ENCODE measurements around the gene UGT1A9. TPM values are rescaled to one million over a fixed set of nuclear protein-coding genes. Genes with fewer than 3 reads are reported as not detected.

UGT1A9 gene
- total RNA-seq, 1 experiment from 2014 or later = not detected

- ChIA-PET POLR2A (interaction anchor here (0.7 kb wide), 1 partner anchor 73 kb away, joined by 3 read pairs; no protein-coding TSS in a partner anchor), CTCF (no interaction called here)
- Mint-ChIP-seq H3K4me1 (ENCODE audit: insufficient read depth, unreplicated experiment) (no peaks in the 10 kb centered on the region), H3K27ac (ENCODE audit: low read depth, unreplicated experiment) (no peak overlapping the region), H3K4me3 (ENCODE audit: unreplicated experiment) (no peak overlapping the region), H3K27me3 (ENCODE audit: insufficient read depth, unreplicated experiment) (no peaks in the 10 kb centered on the region), H3K9me3 (ENCODE audit: unreplicated experiment) (no peaks in the 10 kb centered on the region), H3K36me3 (ENCODE audit: insufficient read depth, unreplicated experiment) (no peaks in the 10 kb centered on the region)
- intact Hi-C loops (cut with micrococcal nuclease) = no loop called here
- no TSS peak for BruUV-seq (replicated peaks)
- no peak for DNase-seq (ENCODE audit: unreplicated experiment)
- TF ChIP-seq, protein P1, sequence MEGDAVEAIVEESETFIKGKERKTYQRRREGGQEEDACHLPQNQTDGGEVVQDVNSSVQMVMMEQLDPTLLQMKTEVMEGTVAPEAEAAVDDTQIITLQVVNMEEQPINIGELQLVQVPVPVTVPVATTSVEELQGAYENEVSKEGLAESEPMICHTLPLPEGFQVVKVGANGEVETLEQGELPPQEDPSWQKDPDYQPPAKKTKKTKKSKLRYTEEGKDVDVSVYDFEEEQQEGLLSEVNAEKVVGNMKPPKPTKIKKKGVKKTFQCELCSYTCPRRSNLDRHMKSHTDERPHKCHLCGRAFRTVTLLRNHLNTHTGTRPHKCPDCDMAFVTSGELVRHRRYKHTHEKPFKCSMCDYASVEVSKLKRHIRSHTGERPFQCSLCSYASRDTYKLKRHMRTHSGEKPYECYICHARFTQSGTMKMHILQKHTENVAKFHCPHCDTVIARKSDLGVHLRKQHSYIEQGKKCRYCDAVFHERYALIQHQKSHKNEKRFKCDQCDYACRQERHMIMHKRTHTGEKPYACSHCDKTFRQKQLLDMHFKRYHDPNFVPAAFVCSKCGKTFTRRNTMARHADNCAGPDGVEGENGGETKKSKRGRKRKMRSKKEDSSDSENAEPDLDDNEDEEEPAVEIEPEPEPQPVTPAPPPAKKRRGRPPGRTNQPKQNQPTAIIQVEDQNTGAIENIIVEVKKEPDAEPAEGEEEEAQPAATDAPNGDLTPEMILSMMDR (IDR thresholded peaks at IDR 0.05; ENCODE audit: unreplicated experiment) = no peak
Measured at GRCh38 chr2:233820774-233821105, 149.0 kb downstream of the UGT1A9 start.

GRCh38 chr2:233821196-233821595, 149.5 kb downstream of the UGT1A9 start:
- Mint-ChIP-seq H3K4me1 (ENCODE audit: insufficient read depth, unreplicated experiment) (no peaks in the 10 kb centered on the region), H3K9me3 (ENCODE audit: unreplicated experiment) (no peaks in the 10 kb centered on the region), H3K27ac (ENCODE audit: low read depth, unreplicated experiment) (no peak overlapping the region), H3K36me3 (ENCODE audit: insufficient read depth, unreplicated experiment) (no peaks in the 10 kb centered on the region), H3K27me3 (ENCODE audit: insufficient read depth, unreplicated experiment) (no peaks in the 10 kb centered on the region), H3K4me3 (ENCODE audit: unreplicated experiment) (no peak overlapping the region)
- no peak for DNase-seq (ENCODE audit: unreplicated experiment)
- intact Hi-C loops (cut with micrococcal nuclease) = no loop called here
- POLR2A ChIA-PET = interaction anchor here (0.7 kb wide), 1 partner anchor 74 kb away, joined by 3 read pairs; no protein-coding TSS in a partner anchor
- TF ChIP-seq, protein P1 (IDR thresholded peaks at IDR 0.05; ENCODE audit: unreplicated experiment) = no peak
- CTCF ChIA-PET = no interaction called here
- BruUV-seq (replicated peaks) = no TSS peak

DNA sequence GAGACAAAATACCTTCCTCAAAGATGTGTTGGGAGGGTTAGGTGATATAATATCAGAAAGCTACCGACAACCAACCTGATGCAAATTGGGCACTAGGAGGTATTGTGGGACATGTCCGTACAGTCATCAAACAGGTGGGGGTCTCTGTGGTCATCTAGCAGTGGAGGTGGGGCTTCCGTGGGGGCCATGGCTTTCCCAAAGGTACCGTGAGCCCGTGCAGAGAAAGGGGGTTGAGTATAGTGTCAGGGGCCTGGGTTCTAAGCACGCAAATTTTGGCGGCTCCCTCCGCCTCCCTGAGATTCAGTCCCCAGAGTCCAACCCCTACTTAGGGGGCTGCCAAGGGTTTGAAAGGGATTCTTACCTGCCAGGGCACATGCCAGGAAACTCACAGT, 150.0 kb downstream of the UGT1A9 start:
- TF ChIP-seq, protein P1 (IDR thresholded peaks at IDR 0.05; ENCODE audit: unreplicated experiment) = no peak
- H3K27me3 Mint-ChIP-seq (ENCODE audit: insufficient read depth, unreplicated experiment) = no peaks in the 10 kb centered on the region
- BruUV-seq (replicated peaks) = no TSS peak
- no peak overlapping the region for H3K27ac Mint-ChIP-seq (ENCODE audit: low read depth, unreplicated experiment)
- H3K9me3 Mint-ChIP-seq (ENCODE audit: unreplicated experiment) = no peaks in the 10 kb centered on the region
- ChIA-PET CTCF (no interaction called here), POLR2A (no interaction called here)
- DNase-seq (ENCODE audit: unreplicated experiment) = no peak
- no peak overlapping the region for H3K4me3 Mint-ChIP-seq (ENCODE audit: unreplicated experiment)
- no peaks in the 10 kb centered on the region for H3K4me1 Mint-ChIP-seq (ENCODE audit: insufficient read depth, unreplicated experiment)
- no peaks in the 10 kb centered on the region for H3K36me3 Mint-ChIP-seq (ENCODE audit: insufficient read depth, unreplicated experiment)
- intact Hi-C loops (cut with micrococcal nuclease) = no loop called here

GRCh38 chr2:233822101-233822771, 150.5 kb downstream of the UGT1A9 start:
- Mint-ChIP-seq H3K9me3 (ENCODE audit: unreplicated experiment) (no peaks in the 10 kb centered on the region), H3K36me3 (ENCODE audit: insufficient read depth, unreplicated experiment) (no peaks in the 10 kb centered on the region), H3K27me3 (ENCODE audit: insufficient read depth, unreplicated experiment) (no peaks in the 10 kb centered on the region), H3K4me1 (ENCODE audit: insufficient read depth, unreplicated experiment) (no peaks in the 10 kb centered on the region), H3K27ac (ENCODE audit: low read depth, unreplicated experiment) (no peak overlapping the region), H3K4me3 (ENCODE audit: unreplicated experiment) (no peak overlapping the region)
- no TSS peak for BruUV-seq (replicated peaks)
- ChIA-PET CTCF (interaction anchor here (0.6 kb wide), 1 partner anchor 282 kb away, joined by 3 read pairs; no protein-coding TSS in a partner anchor), POLR2A (no interaction called here)
- TF ChIP-seq, protein P1 (IDR thresholded peaks at IDR 0.05; ENCODE audit: unreplicated experiment) = no peak
- intact Hi-C loops (cut with micrococcal nuclease) = no loop called here
- no peak for DNase-seq (ENCODE audit: unreplicated experiment)

Other genes starting within 250 kb of the UGT1A9 start
- 56.3 and 67.3 TPM in 2 replicates for gene USP40, start 105.1 kb upstream of the UGT1A9 start, total RNA-seq (2022)
- gene UGT1A8, start 54.3 kb upstream of the UGT1A9 start, total RNA-seq (2022) = not detected in 2 replicates
- gene UGT1A10, start 35.5 kb upstream of the UGT1A9 start, total RNA-seq (2022) = not detected in 2 replicates
- not detected in 2 replicates for gene UGT1A7, start 10.0 kb downstream of the UGT1A9 start, total RNA-seq (2022)
- 0.79 TPM in 1 of 2 replicates, not detected in the other for gene UGT1A6, start 21.0 kb downstream of the UGT1A9 start, total RNA-seq (2022)
- not detected in 2 replicates for gene UGT1A5, start 41.0 kb downstream of the UGT1A9 start, total RNA-seq (2022)
- gene UGT1A4, start 46.8 kb downstream of the UGT1A9 start, total RNA-seq (2022) = 0.12 TPM in 1 of 2 replicates, not detected in the other
- gene UGT1A3, start 57.1 kb downstream of the UGT1A9 start, total RNA-seq (2022) = not detected in 2 replicates
- gene UGT1A1, start 88.4 kb downstream of the UGT1A9 start, total RNA-seq (2022) = not detected in 2 replicates
- gene MROH2A, start 106.4 kb downstream of the UGT1A9 start, total RNA-seq (2022) = not detected in 2 replicates
- 12.7 and 29.3 TPM in 2 replicates for gene HJURP, start 182.6 kb downstream of the UGT1A9 start, total RNA-seq (2022)
- not detected in 2 replicates for gene TRPM8, start 245.5 kb downstream of the UGT1A9 start, total RNA-seq (2022)